GM12801 (cell line): ENCODE data around the gene UPB1.

Source experiments
- CTCF ChIP-seq: IDR thresholded peaks from one replicate; pipeline ENCODE4 v1.5.1; 2011; ENCODE audit warnings: control low read depth; ENCODE audit not compliant: insufficient read length; ENCODE audit errors: extremely low read depth

UPB1 gene

GRCh38 chr22:24521791-24522245, 26.7 kb downstream of the UPB1 start:
- no peak for TF ChIP-seq CTCF

GRCh38 chr22:24523873-24524272, 28.7 kb downstream of the UPB1 start:
- TF ChIP-seq CTCF, result no peak

GRCh38 chr22:24525416-24526037, 30.4 kb downstream of the UPB1 start:
- peak; percentile 49 for TF ChIP-seq CTCF

- TF ChIP-seq CTCF, result no peak
Observed at GRCh38 chr22:24526191-24526590, 31.1 kb downstream of the UPB1 start.

GRCh38 chr22:24529898-24530297, 34.8 kb downstream of the UPB1 start:
- TF ChIP-seq CTCF, result no peak

GRCh38 chr22:24532075-24532474, 36.9 kb downstream of the UPB1 start:
- TF ChIP-seq CTCF, result no peak

GRCh38 chr22:24535348-24535747, 40.2 kb downstream of the UPB1 start:
- TF ChIP-seq CTCF, result no peak
